Fibroblast of pulmonary artery (primary cell): ENCODE measurements around the gene TESMIN.

Experiments
- DNase-seq: peaks from one replicate; pipeline ENCODE4 v3.0.0-alpha.2; 2010; ENCODE audit warnings: low read depth
- H3K4me3 ChIP-seq: replicated peaks from 2 replicates; pipeline ENCODE4 v1.5.1; 2011; ENCODE audit warnings: low read depth, mild to moderate bottlenecking, control low read depth, low read length, moderate library complexity
- TF ChIP-seq, protein P1 (sequence below): IDR thresholded peaks from 2 replicates; pipeline ENCODE4 v1.5.1; 2011; ENCODE audit warnings: mild to moderate bottlenecking, control low read depth, low read length, inconsistent platforms; ENCODE audit errors: missing control alignments

Gene TESMIN

DNA sequence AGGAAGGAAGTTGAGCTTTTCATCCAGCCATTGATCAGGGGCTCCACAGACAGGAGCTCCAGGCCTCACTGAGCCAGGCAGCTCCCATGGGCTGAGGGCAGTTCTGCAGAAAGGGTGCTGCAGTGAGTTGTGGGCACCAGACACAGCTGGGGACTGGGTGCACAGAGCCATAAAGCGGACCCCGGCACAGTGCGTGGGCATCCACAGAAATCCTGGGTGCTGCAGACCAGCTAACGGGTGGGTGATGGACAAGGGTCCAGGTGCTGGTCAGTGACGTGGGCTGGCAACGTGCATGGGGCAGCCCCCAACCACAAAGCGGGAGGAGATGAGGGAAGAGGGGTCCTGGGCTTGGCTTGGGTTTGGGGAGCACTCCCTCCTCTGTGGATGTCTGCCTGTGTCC lies 86.4 kb downstream of the TESMIN start:
- TF ChIP-seq, protein P1, sequence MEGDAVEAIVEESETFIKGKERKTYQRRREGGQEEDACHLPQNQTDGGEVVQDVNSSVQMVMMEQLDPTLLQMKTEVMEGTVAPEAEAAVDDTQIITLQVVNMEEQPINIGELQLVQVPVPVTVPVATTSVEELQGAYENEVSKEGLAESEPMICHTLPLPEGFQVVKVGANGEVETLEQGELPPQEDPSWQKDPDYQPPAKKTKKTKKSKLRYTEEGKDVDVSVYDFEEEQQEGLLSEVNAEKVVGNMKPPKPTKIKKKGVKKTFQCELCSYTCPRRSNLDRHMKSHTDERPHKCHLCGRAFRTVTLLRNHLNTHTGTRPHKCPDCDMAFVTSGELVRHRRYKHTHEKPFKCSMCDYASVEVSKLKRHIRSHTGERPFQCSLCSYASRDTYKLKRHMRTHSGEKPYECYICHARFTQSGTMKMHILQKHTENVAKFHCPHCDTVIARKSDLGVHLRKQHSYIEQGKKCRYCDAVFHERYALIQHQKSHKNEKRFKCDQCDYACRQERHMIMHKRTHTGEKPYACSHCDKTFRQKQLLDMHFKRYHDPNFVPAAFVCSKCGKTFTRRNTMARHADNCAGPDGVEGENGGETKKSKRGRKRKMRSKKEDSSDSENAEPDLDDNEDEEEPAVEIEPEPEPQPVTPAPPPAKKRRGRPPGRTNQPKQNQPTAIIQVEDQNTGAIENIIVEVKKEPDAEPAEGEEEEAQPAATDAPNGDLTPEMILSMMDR, result no peak
- DNase-seq, result no peak
- H3K4me3 ChIP-seq, result no peak overlapping the region

DNA sequence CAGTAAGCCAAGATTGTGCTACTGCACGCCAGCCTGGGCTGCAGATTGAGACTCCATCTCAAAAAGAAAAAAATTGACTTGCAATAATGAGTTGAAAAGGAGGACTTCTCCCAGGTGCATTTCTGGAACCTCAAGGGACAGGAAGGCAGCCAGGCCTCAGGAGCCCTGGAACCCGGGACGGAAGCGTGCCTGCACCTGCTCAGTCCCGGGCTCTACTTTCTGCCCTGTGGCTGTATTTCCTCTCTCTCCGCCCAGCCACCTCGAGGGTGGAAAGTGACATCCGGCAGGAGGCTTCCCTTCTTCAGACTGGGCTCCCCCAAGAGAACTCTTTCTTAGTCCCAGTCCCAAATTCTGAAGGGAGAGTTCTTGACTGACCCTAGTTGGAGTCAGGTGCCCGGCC lies 87.2 kb downstream of the TESMIN start:
- no peak overlapping the region for H3K4me3 ChIP-seq
- TF ChIP-seq, protein P1, result no peak
- DNase-seq, result no peak

DNA sequence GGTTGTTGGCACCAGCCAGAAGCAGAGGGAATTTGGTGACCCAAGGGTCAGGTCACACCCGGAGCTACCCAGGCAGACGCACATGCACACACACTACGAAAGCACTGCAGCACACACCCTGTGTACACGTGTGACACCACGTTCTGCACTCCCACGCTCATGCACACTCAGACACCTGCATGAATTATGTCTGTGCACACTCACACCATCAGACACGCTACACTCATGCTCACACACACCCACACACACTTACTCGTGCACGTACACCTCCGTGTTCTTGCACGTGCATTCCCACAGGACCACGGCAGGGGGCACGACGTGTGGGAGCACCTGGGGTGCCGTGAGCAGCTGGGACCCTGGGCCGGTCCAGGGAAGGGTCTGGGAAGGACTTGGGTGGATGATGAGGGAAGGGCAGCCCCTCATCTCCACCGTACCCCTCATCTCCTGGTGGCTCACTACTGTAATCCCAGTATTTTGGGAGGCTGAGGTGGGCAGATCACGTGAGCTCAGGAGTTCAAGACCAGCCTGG lies 87.8 kb downstream of the TESMIN start:
- DNase-seq, result no peak
- TF ChIP-seq, protein P1, result no peak

DNA sequence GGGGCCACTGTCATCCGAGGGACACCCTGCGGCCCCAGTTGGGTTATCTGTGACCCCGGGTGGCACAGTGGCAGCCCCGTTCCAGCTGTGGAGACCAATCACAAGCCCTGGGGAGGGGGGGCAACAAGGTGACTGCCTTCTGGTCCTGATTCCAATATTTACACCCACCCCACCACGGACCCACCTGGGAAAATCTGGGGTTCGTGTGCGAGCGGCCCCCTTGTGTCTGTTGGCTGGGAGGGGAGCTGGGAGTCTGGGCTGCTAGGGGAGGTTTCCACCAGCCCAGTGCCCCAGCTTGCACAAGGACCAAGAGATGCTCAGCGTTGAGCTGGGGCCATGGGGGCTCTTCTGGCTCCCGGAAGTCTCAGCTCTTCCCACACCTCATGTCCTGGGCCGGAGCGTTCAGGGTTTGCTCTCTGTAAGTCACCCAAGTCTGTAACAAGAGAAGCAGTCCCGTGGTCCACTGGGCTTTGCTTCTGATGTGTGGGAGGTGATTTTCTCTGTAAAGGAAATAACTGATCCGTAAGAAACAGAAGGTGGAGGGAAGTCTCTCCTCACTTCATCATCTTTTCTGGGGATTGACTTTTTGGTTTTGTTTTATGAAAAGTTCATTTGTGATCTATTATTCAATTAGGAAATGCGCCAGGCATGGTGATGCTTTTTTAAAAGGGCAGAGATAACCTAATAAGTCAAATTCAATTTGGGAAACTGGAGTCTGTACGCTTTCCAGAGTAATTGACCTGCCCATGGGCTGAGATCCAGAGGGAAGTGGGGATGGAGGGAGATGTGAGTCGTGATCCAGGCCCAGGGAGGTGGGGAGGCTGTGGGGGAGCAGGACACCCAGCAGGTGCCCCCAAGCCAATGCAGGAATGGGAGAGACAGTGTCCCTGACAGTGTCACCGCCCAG lies 89.4 kb downstream of the TESMIN start:
- no peak overlapping the region for H3K4me3 ChIP-seq
- DNase-seq, result no peak
- TF ChIP-seq, protein P1, result no peak

More for the DNA sequence above, 87.8 kb downstream of the TESMIN start:
- no peak overlapping the region for H3K4me3 ChIP-seq

DNA sequence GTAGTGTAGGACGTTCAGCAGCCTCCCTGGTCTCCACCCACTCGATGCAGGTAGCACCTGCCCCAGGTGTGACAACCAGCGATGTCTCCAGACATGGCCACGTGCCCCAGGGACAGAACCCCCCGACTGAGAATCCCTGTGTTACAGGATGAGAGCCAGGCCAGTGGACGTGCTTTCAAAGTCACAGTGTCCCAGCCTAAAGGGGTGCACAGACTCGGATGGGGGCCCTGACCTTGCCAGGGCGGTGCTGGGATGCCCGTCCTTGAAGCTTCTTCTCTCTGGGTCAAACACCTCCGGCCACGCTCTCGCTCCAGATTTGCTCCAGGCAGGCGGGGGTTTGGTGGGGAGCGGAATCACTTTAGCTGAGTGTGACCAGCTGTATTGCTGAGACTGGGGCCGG lies 90.3 kb downstream of the TESMIN start:
- no peak overlapping the region for H3K4me3 ChIP-seq
- no peak for DNase-seq
- TF ChIP-seq, protein P1, result no peak

DNA sequence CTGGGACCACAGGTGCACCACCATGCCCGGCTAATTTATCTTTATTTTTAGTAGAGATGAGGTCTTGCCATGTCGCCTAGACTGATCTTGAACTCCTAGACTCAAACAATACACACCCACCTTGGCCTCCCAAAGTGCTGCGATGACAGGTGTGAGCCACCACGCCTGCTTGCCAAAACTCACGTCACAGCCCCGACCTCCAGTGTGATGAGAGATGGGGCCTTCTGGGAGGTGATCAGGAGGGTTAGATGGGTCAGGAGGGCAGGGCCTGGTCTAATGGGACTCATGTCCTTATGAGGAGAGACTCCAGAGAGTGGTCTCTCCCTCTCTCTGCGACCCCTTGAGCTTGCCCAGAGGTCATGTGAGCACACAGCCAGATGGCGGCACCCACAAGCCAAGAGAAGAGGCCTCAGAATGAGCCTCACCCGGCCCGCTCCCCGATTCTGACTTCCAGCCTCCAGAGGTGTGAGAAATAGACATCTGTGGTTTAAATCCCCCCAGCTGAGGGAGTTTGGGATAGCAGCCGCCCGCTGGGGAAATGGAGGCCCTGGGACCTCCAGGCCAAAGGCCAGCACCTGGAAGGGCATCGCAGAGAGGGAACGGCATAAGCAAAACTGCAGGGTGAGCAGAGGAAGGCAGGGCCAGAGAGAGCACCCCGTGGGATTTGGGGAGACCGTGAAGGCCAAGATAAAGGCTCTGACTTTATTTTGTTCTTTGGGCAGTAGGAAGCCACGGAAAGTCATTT lies 91.1 kb downstream of the TESMIN start:
- TF ChIP-seq, protein P1, result no peak
- no peak for DNase-seq
- no peak overlapping the region for H3K4me3 ChIP-seq
